EL (cell line): Measurements from ENCODE around the gene TTF2.
A peak's percentile ranks its signal among the peaks of the same experiment; 100 is the strongest.
"Not testable (repeated sequence)": the region's sequence is repeated elsewhere in the genome, so short reads cannot be mapped to it uniquely, and the experiment has no call there.

ENCODE experiments used
- DNase-seq: peaks from one replicate; pipeline ENCODE4 v3.0.0-alpha.2; 2016

The TTF2 gene

DNA sequence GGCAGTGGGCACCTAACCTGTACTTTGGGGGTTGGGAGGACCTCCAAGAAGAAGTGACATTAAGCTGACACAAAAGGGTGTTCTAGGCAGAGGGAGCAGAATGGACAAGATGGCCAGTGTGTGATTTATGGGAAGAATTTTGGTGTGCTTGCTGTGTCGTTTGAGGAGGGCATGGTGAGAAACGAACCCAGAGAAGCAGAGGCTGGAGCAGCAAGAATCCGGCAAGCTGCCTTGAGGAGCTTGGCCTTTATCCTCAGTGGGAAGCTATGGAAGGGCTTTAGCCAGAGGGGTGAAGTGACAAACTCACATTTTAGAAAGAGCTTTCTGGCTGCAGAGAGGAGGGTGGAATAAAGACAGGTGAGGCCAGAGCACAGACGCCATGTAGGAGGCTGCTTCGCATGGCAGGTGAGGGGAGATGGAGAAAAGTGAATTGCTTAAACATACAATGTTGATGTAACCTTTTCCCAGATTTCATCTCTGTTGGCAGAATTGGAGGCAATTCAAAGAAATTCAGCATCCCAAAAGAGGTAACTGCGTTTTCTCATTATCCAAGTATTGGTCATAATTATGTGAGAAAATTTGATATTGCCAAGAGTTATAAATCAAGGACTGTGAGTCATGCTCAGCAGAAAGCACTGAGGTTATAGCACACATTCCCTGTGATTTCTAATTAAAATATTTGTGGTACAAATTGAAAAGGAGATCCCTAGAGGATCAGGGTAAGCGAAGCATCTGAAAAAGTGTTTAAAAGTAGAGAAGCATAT is 34.9 kb downstream of the TTF2 start:
- peak; percentile 74 for DNase-seq

DNA sequence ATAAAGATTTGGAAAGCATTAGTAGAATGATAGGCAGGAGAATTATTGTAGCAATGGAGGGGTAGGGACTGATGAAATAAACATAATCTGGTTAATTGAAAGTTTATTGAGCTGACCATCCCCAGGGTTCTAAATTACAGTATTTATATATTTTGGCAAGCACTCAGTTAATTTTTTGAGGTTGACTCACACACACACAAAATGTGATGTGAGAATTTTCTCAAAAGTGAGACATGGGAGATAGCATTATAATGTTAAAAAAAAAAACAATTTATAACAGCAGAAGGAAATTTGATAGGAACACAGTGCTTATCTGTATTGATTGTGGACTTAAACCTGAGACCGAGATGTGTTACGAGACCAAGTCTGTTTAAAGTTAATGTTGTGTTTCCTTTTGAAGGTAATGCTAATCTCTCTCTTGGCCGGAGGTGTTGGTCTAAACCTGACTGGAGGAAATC is 36.9 kb downstream of the TTF2 start:
- peak; percentile 63 for DNase-seq

DNA sequence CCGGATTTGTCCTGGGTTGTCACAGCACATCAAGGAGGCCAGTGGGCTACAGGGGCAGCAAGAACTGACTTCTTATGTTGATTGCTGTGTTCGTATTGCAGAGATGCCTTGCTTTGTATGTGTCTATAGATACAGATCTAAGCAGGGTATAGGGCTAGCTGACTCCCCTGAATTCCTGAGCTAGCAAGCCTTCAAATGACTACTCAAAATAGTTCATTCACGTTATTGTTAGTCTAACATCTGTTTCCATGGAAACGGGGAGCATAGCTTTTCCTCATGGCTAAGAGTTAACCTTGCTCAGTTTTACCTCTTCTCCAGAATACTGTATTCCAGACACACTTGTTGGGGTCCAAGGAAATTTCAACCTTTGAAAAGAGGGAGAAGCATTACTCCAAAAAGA is 37.3 kb downstream of the TTF2 start:
- peak; percentile 39 for DNase-seq

DNA sequence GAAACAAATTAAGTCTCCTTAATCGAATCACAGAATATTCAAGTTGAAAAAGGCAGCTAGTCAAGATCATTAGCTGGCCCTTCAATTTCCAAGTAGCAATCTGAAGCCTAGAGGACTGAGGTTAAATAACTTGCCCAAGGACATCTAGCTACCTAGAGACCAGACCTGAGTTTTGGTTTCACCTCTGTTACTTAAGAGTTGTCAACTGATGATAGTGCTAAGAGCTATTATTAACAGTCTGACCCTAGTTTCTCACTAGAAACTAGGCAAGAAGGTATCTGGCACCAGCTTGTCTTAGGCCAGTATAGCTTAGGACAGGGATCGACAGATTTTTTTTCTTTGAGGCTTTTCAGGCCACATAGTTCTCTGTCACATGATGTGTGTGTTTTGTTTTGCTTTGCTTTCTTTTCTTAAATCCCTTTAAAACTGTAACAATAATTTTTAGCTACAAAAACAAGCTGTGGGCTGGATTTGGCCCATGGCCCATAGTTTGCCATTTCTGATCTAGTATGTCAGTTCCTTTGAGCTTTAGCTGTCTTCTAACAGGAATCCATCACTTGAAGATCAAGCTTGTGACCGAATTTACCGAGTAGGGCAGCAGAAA is 38.3 kb downstream of the TTF2 start:
- DNase-seq: no peak

DNA sequence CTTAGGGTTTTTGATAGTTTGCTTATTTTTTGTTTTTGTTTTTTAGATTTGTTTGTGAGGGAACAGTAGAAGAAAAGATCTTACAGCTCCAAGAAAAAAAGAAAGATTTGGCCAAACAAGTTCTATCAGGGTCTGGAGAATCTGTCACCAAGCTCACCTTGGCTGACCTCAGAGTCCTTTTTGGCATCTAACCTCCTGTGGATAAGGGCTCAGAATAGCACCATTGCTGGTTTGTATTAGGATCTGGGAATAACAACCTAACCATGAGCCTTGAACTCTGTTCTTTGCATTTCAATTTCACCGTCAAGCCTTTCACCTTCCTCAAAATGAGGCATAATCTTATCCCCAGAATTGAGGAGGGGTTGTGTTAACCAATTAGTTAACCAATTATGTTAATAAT is 41.2 kb downstream of the TTF2 start:
- no peak for DNase-seq

DNA sequence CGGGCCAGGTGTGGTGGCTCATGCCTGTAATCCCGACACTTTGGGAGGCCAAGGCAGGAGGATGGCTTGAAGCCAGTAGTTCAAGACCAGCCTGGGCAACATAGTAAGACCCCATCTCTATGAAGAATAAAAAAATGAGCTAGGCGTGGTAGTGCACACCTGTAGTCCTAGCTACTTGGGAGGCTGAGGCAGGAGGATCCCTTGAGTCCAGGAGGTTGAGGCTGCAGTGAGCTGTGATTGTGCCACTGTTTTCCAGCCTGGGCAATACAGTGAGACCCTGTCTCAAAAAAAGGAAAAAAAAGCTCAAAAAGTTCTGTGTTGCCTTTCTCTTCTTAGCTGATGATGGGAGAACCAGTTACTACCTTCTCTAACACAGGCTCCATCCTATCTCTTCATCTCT is 41.7 kb downstream of the TTF2 start:
- DNase-seq: not testable (repeated sequence)

DNA sequence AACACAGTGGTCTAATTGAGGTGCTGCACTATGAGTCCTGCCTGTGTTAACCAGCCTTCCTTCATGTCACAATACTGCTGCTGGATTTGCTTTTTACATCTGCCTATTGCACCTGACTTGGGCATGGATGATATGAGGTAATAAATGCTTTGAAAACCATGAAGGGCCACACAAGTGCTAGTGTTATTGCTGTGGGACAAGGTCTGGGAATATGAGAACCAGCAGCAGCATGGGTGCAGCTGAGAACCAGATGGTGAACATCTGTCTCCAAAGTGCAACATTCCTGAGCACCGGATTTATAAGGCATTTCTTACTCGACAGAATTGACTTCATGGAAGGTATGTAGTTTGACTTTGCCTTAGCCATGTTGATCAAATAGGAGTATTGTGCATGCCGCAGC is 44.9 kb downstream of the TTF2 start:
- no peak for DNase-seq

DNA sequence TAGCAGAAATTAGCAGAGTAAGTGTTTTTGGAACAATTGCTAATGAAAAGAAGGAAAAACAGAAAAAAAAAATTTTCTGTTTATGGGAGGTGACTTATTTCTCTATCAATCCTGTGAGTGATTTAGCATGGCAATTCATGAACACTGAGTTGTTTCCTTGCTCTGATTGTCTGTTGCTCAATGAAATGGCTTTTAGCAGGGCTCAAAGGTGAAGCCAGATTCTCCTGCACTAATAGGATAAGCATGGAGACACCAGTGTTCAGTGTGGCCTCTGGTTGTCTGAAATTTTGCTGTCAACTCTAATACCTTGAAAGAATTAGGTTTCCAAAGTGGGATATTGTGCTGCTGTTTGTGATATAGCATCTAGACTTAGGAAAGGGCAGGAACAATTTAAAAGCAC is 45.6 kb downstream of the TTF2 start:
- no peak for DNase-seq

DNA sequence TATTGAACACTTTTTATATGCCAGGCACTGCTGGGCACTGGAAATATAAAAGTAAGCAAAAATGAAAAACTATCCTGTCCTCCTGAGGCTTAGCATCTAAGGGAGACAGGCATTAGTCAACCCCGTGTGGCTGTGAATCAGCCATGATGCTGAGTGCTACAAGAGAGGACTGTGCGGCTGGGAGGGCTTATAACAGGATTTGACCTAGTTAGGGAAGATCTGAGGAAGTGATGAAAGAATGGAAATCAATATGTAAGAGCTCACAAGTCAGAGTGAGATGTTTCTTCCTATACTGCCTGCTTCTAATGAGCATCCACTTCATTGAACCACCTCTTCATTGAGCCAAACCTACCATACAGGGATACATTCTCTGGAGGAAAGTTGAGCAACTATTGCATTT is 46.4 kb downstream of the TTF2 start:
- DNase-seq: no peak

DNA sequence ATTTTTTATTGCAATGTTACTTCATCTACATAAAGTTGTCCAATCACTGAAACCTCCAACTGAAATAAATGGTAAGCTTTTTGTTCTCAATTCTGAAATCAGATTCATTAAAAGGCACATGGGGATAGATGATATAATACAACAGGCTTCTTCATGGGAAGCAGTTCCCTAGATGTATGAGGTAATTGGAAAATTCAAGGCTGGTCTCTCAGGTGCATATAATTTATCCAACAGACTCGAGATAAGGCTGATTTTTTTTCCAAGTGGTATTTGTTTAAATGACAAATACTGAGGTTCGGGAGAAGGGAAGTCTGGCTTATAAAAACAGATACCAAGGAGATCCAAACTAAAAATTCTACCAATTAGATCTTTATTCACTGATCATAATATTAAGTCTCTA is 47.2 kb downstream of the TTF2 start:
- DNase-seq: no peak

DNA sequence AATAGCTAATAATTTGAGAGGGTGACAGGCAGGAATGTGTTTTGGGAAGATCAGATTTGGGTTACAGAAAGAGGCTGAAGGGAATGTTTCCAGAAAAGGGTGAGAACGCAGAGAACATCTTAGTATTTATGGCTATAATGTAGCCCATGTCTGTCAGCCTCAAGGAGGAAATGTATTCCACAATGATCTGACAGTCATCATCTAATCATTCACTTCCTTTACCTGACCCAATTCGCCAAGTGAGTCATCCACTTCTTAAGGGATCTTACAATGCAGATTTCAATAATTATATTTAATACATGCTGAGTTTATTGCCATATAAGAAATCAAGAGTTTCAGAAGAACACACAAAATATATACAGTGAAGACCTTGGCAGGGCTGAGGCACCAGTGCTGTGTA is 50.6 kb downstream of the TTF2 start:
- peak; percentile 50 for DNase-seq

DNA sequence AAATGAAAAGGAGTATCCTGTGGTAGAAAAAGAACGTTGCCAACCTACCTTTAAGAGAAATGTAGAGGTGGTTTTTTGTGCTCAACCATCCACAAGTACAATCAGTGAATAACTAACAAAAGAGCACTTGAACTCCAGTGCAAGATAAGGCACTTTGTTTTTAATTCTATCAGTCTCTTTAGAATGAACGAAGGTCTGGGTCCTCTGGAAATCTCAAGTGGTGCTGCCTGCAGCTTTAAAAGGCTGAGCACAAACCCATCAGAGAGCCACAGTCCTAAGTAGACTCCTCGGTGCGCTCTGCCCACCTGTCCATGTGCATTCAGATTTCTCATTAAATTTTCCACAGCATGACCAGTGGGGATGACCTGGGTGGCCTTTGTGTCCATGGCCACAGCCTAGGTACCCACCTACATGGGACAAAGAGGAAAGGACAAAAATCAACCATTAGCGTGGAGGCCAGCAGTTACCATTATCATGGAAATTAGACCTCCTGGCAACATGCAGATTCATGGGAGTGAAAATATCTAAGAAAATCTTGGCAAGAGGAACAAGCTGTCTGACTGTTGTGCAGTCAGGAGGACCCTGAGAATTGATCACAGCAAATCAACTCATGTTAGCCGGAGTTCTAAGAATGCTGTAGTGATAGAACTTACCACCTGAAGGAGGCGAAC is 52.1 kb downstream of the TTF2 start:
- no peak for DNase-seq

DNA sequence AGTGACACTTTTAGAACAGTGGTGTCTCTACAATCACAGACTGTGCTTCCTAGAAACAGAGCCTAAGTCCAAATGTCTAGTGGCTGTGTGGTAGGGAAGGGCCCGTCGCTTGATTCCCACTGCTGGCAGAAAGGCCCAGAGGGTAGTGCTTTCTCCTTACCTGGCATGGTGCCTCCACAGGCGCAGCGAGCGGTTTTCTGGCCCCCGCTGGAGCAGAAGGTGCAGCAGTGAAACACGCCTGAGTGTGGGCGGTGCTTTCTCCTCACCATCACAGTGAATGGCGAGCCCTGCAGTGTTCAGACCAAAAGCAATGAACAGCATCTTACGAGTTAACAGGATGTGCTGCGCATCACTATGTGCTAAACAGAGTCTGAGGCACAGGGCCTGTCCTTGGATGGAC is 53.1 kb downstream of the TTF2 start:
- no peak for DNase-seq

DNA sequence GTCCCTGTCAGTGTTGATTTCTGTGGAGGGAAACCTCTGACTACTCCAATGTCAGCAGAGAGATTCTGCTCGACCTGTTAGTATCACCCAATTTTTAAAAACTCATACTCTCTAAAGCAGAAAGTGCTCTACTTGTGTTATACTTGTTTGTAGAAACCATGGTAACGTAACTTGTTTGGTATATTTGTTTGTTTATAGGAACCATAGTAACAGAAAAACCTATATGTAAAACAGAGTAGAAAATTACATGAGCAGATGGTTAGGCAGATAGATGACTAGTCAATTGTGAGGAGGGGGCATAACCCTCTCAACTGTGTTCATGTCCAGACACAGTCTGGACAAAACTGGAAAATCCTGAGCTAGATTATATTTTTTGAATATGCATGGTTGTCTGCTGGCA is 54.8 kb downstream of the TTF2 start:
- no peak for DNase-seq

DNA sequence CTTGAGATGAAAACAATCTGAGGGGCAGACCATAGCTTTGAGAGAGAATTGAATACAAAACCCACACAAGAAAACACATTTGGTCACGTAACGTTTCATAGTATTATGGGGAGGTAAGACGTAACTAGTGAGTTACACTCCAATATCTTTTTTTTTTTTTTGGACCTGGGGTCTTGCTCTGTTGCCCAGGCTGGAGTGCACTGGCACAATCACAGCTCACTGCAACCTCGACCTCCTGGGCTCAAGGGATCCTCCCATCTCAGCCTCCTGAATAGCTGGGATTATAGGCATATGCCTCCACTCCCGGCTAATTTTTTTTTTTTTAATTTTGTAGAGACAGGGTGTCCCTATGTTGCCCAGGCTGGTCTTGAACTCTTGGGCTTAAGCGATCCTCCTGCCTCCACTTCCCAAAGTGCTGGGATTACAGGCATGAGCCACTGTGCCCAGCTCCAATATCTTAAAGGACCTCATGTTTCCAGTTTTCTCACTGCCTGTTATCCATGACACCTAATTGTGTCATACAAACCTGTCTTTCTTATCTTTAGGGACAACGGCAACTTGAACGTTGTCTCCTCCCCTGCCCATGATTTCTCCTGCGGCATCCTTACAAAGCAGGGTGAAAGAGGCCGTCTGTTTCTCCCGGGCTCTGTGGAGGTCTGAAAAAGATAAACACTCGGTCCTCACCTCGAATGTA is 56.1 kb downstream of the TTF2 start:
- no peak for DNase-seq

DNA sequence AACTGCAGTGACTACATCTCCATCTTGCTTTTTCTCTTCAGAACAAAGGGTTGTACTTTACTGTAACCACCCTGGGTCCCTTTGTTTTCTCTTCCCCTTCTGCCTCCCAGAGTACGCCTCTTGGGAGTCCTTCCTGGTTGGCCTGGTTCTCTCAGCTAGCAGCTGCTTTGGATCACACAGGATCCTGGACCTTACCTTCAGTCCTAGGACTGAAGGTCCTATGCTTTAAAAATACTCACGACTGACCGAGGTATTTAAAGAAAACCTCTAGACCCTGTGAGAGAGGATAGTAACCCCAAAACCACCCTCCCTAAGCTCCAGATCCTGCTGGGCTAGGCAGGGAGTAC is 56.6 kb downstream of the TTF2 start:
- no peak for DNase-seq

DNA sequence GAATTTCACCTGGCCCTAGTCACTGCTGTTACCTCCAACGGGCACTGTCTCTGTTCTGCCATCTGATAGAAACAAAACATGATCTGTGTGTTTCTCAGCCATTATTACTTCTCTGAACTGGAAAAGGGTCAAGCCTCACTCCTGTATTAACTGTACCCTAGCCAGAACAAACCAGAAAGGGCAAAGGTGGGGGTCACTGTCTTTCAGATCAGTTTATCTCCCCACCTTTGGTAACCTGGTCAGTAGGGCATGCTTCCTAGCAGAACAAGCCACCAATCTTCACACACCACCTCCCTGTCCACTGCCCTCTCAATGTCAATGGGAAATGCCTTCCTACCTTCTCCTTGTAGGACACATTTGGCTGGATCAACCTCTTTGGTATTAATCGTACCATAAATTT is 57.6 kb downstream of the TTF2 start:
- DNase-seq: no peak

DNA sequence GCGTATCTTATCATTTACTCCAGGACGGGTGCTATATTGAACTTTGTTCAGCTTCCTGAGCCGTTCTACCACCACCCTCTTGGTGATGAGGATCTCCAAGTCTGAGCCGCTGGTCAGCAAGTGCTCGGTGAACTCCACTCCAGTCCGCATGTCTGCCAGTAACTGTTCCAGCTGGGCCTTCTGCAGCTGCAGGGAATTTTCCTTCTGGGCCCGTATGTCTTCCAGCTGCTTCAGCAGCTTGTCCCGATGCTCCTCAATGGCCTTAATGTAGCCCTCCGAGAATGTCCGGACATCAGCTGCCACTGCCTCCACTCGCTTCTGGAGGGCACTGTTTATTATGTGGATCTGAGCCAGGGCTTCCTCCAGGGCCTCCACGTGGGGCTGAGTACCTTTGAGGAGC is 58.0 kb downstream of the TTF2 start:
- DNase-seq: no peak

DNA sequence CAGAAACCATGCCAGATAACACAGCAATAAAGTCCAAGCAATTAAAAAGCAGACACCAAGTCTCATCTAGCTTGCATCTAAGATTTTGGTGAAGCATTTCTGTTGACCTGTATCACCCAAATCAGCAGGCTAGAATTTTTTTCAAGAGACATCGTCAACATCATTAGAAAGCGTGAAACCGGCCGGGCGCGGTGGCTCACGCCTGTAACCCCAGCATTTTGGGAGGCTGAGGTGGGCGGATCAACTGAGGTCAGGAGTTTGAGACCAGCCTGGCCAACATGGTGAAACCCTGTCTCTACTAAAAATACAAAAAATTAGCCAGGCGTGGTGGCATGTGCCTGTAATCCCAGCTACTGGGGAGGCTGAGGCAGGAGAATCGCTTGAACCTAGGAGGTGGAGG is 59.0 kb downstream of the TTF2 start:
- DNase-seq: not testable (repeated sequence)

DNA sequence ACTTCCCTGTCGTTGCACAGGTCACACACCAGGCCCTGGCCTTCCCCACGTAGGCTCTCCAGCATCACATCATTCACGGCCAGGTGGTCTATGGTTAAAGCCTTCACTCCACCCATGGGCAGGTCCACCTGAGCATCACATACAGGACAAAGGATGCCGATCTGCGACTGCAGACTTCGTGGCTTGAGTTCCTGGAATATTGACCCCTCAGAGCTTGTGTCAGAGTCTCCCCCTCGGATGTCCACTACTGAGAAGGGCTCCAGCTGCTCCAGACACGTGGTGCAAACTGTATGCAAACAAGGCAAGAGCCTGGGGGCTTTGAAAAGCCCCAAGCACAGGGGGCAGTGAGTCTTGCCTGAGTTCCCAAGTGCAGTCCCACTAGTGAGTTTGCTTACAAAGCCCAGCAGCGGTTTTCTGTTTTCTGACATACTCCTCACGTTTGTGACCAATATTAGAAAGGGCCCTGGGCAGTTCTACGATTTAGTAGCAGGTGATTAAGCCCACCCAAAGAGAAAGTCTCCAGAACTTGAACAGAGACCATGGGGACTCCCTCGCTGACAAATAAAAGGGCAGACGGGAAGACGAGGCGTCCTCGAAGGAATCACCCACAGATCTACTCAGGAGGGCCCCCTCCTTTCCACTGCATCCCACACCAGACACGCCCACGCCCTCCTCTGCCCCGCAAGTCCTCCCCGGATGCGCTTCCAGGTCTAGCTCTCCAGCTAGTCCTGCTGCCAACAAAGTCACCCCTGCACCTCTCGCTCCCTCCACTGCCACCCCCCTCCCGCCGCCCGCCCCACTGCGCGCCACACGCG is 60.9 kb downstream of the TTF2 start:
- DNase-seq: peak; percentile 75

DNA sequence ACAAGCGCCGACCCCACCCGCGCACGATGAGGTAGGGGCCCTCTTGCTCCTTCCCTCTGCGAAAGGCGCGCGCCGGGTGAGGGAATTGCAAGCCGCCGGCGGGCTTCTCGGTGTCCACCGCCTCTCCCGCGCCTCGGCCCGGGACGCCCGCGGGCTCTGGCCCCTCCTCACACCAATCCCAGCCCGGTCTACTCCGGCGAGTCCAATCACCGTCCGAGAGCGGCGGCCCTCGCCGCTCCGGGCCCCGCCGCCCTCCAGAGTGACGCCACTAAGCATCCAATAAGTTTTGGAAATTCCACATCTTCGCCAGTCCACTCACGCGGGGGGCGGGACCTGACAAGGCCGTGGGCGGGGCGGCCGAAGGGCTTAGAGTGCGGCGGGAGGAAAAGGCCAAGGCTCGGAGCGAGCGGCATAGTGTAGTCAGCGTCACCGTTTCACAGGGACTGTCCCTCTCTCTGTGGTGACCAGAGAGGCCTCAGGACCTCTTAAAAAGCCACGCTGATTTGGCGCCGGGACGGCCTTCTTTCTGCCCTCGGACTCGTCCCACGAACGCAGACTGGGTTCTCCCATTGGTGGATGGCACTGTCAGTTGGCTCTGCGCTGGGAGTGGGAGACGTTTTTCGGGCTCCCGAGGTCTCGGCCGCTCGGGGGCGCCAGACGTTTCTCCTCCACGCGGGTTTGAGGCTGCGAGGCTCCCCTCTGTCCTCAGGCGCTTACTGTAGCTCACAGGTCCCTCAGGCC is 61.6 kb downstream of the TTF2 start, which contains the start of gene TRIM45:
TSS of gene TRIM45 (minus strand) at position 161 of the 741 bp plus-strand sequence. CDS start 548 bp downstream, outside the sequence.
- DNase-seq: peak; percentile 97
